IMR-90 (cell line): ENCODE measurements around the gene B4GALNT3. TPM values are rescaled to one million over a fixed set of nuclear protein-coding genes. Genes with fewer than 3 reads are reported as not detected.

Experiments
- ATAC-seq: fragments of 200-7000 bp; cut with Tn5 transposase; 2 replicates; pipeline ENCODE4 v1.9.1; 2020; ENCODE audit warnings: low read depth, mild to moderate bottlenecking, moderate library complexity
- BruUV-seq: library from RNA; stranded (reverse); fragments of 400-500 nt; replicated peaks from 2 replicates; lab custom pipeline; 2021; lab: Mats Ljungman, UMichigan
- CTCF ChIA-PET: fragments of 300-600 bp; formaldehyde crosslinking; extraction: SDS; loops from one replicate; lab custom pipeline; 2021; ENCODE audit warnings: antibody characterized with exemption; lab: Yijun Ruan, JAX
- POLR2A ChIA-PET: fragments of 300-600 bp; sonication (Branson Sonifier 250); formaldehyde crosslinking; loops from one replicate; lab custom pipeline; 2022; ENCODE audit warnings: antibody characterized with exemption; ENCODE audit not compliant: unreplicated experiment; lab: Charles Lee
- DNase-seq: peaks from one replicate; pipeline ENCODE4 v3.0.0; 2013
- H2AFZ ChIP-seq: replicated peaks from 2 replicates; pipeline ENCODE3; 2013; ENCODE audit warnings: low read length, mild to moderate bottlenecking; ENCODE audit not compliant: poor library complexity
- H2AK5ac ChIP-seq: 2 replicates; pipeline ENCODE4 v1.6.1; 2013; ENCODE audit warnings: low read depth, low read length, inconsistent platforms
- H2AK9ac ChIP-seq: replicated peaks from 2 replicates; pipeline ENCODE3; 2013; ENCODE audit warnings: mild to moderate bottlenecking, low read depth, low read length, moderate library complexity; ENCODE audit not compliant: poor library complexity
- H2BK120ac ChIP-seq: 2 replicates; pipeline ENCODE4 v1.6.1; 2013; ENCODE audit warnings: low read depth, low read length, inconsistent platforms
- H2BK15ac ChIP-seq: 3 replicates; pipeline ENCODE4 v1.6.1; 2013; ENCODE audit warnings: low read depth, low read length, inconsistent platforms
- H2BK20ac ChIP-seq: 2 replicates; pipeline ENCODE4 v1.6.1; 2013; ENCODE audit warnings: low read depth, mild to moderate bottlenecking, inconsistent platforms, low read length, moderate library complexity
- H2BK5ac ChIP-seq: 2 replicates; pipeline ENCODE4 v1.6.1; 2013; ENCODE audit warnings: mild to moderate bottlenecking, low read depth, low read length, inconsistent platforms; ENCODE audit not compliant: poor library complexity, severe bottlenecking
- H3K14ac ChIP-seq: replicated peaks from 2 replicates; pipeline ENCODE4 v1.6.1; 2013; ENCODE audit warnings: low read depth, low read length, inconsistent platforms
- H3K18ac ChIP-seq: 2 replicates; pipeline ENCODE4 v1.6.1; 2013; ENCODE audit warnings: low read depth, low read length, control low read depth
- H3K23ac ChIP-seq: 2 replicates; pipeline ENCODE4 v1.6.1; 2013; ENCODE audit warnings: low read depth, low read length, inconsistent platforms
- H3K27ac ChIP-seq: 2 replicates; pipeline ENCODE4 v1.5.1; 2013; ENCODE audit warnings: mild to moderate bottlenecking, control low read depth, low read length; ENCODE audit not compliant: insufficient read depth
- H3K27me3 ChIP-seq: 2 replicates; pipeline ENCODE4 v1.6.1; 2013; ENCODE audit warnings: low read length; ENCODE audit not compliant: control insufficient read depth, insufficient read depth
- H3K36me3 ChIP-seq: 2 replicates; pipeline ENCODE4 v1.6.1; 2013; ENCODE audit warnings: low read length, mixed read lengths; ENCODE audit not compliant: control insufficient read depth, insufficient read depth
- H3K4ac ChIP-seq: 2 replicates; pipeline ENCODE4 v1.6.1; 2013; ENCODE audit warnings: low read depth, low read length, inconsistent platforms
- H3K4me1 ChIP-seq: 2 replicates; pipeline ENCODE4 v1.6.1; 2013; ENCODE audit warnings: low read length, mixed read lengths; ENCODE audit not compliant: control insufficient read depth, insufficient read depth
- H3K4me2 ChIP-seq: 2 replicates; pipeline ENCODE4 v1.6.1; 2013; ENCODE audit warnings: low read depth, mild to moderate bottlenecking, control low read depth, low read length, moderate library complexity
- H3K4me3 ChIP-seq: 2 replicates; pipeline ENCODE4 v1.5.1; 2013; ENCODE audit warnings: low read depth, mild to moderate bottlenecking, control low read depth, low read length, moderate library complexity; ENCODE audit not compliant: insufficient read depth
- H3K56ac ChIP-seq: 2 replicates; pipeline ENCODE4 v1.6.1; 2013; ENCODE audit warnings: low read length, inconsistent platforms; ENCODE audit not compliant: insufficient read depth; ENCODE audit errors: extremely low read depth
- H3K79me1 ChIP-seq, 2 experiments: 2 replicates each; pipeline ENCODE4 v1.6.1; 2013; ENCODE audit warnings: low read length in 2 of 2, inconsistent platforms in 1 of 2, low read depth in 1 of 2
- H3K9ac ChIP-seq: 2 replicates; pipeline ENCODE4 v1.6.1; 2013; ENCODE audit warnings: low read depth, low read length, control low read depth
- H3K9me1 ChIP-seq: 2 replicates; pipeline ENCODE4 v1.6.1; 2013; ENCODE audit warnings: low read length, inconsistent platforms; ENCODE audit not compliant: insufficient read depth
- H3K9me3 ChIP-seq: 2 replicates; pipeline ENCODE4 v1.6.1; 2013; ENCODE audit warnings: low read length; ENCODE audit not compliant: control insufficient read depth, insufficient read depth
- H4K20me1 ChIP-seq: 2 replicates; pipeline ENCODE4 v1.6.1; 2013; ENCODE audit warnings: low read length, inconsistent platforms; ENCODE audit not compliant: insufficient read depth
- H4K5ac ChIP-seq: 2 replicates; pipeline ENCODE4 v1.6.1; 2013; ENCODE audit warnings: mild to moderate bottlenecking, low read depth, low read length, control low read depth
- H4K8ac ChIP-seq, 2 experiments: 2 replicates each; pipeline ENCODE4 v1.6.1; 2013; ENCODE audit warnings: low read depth in 2 of 2, low read length in 2 of 2, control low read depth in 1 of 2, inconsistent platforms in 1 of 2
- H4K91ac ChIP-seq: 2 replicates; pipeline ENCODE4 v1.6.1; 2013; ENCODE audit warnings: low read depth, low read length, inconsistent platforms; ENCODE audit not compliant: insufficient read depth
- BHLHE40 ChIP-seq: fragments of 150-350 bp; IDR thresholded peaks from 2 replicates; pipeline ENCODE4 v1.6.1; 2016; ENCODE audit warnings: mild to moderate bottlenecking, low read depth, low read length
- MAFK ChIP-seq: IDR thresholded peaks from 2 replicates; pipeline ENCODE4 v1.6.1; 2012; ENCODE audit warnings: low read depth, low read length, improper control_type of control experiment
- MXI1 ChIP-seq: IDR thresholded peaks from 2 replicates; pipeline ENCODE4 v1.6.1; 2012; ENCODE audit warnings: low read depth, mild to moderate bottlenecking, low read length, moderate library complexity, borderline replicate concordance
- RAD21 ChIP-seq: IDR thresholded peaks from 2 replicates; pipeline ENCODE4 v1.6.1; 2012; ENCODE audit warnings: low read length, improper control_type of control experiment
- RCOR1 ChIP-seq: IDR thresholded peaks from 2 replicates; pipeline ENCODE4 v1.6.1; 2012; ENCODE audit warnings: mild to moderate bottlenecking, low read length, improper control_type of control experiment; ENCODE audit not compliant: insufficient replicate concordance
- RFX5 ChIP-seq: IDR thresholded peaks from 2 replicates; pipeline ENCODE4 v1.8.0; 2012; ENCODE audit warnings: low read depth, mild to moderate bottlenecking, low read length, moderate library complexity
- WGBS, 2 experiments: methylation state at CpG; one replicate each; pipeline versions ENCODE4 v1.1.5 to v1.1.7; 2013; ENCODE audit warnings: missing lambda C conversion rate in 2 of 2; ENCODE audit not compliant: insufficient read length in 1 of 2; ENCODE audit errors: extremely low coverage in 2 of 2; 5-methylcytosine and 5-hydroxymethylcytosine counted together
- dilution Hi-C: fragments of 300-500 bp; cut with HindIII; formaldehyde crosslinking; loops from one replicate; pipeline ENCODE4 v1.14.3; 2018; ENCODE audit warnings: low sequenced_read_pairs; ENCODE audit not compliant: unreplicated experiment
- in situ Hi-C: fragments of 300-500 bp; cut with MboI; formaldehyde crosslinking; loops from 3 replicates; pipeline ENCODE4 v1.14.3; 2019; ENCODE audit warnings: low sequenced_read_pairs, inconsistent platforms, mixed read lengths
- intact Hi-C: fragments of 100-400 bp; cut with micrococcal nuclease; formaldehyde crosslinking; loops from 2 replicates; pipeline ENCODE4 v1.10.0; 2022
- polyA plus RNA-seq, 3 experiments: library from polyadenylated mRNA; depleted of rRNA; stranded (reverse); fragments of >200 nt; gene quantifications; 2 replicates each; pipeline ENCODE4 v1.2.3, GENCODE V29; 2012; ENCODE audit warnings: low replicate concordance in 1 of 3
- total RNA-seq: library from RNA; depleted of rRNA; stranded (reverse); fragments of >200 nt; gene quantifications from 2 replicates; pipeline ENCODE4 v1.2.3, GENCODE V29; 2012

The B4GALNT3 gene
- total and polyA plus RNA-seq, 2 of the 4 experiments (the other 2 are of a cell fraction), result not detected

GRCh38 chr12:585062-586061 lies 125.6 kb downstream of the B4GALNT3 start:
- H3K9me1 ChIP-seq, result 0 out of 2 replicates have a peak, but pooled peaks cover 3% of the 10 kb centered on the region
- H3K79me1 ChIP-seq, result no peaks in the 10 kb centered on the region
- 76% methylated on average over 7 of the region's 30 CpGs; no CpG with 5 or more reads in 1 of the 2 experiments for WGBS, 2 experiments
- CTCF ChIA-PET, result no interaction called here
- DNase-seq, result no peak
- no peak overlapping the region for H2BK15ac ChIP-seq
- H4K5ac ChIP-seq, result no peak overlapping the region
- no peak overlapping the region for H3K23ac ChIP-seq
- intact Hi-C loops, result no loop called here
- H4K20me1 ChIP-seq, result no peaks in the 10 kb centered on the region
- no peak overlapping the region for H3K56ac ChIP-seq
- no peak overlapping the region for H2AFZ ChIP-seq
- no peak overlapping the region for H4K91ac ChIP-seq
- no peak overlapping the region for H2BK120ac ChIP-seq
- H3K4me3 ChIP-seq, result no peak overlapping the region
- H3K9me3 ChIP-seq, result peaks cover 5% of the 10 kb centered on the region; the same call in 1 of the 2 replicates
- H2BK20ac ChIP-seq, result no peak overlapping the region
- no peak overlapping the region for H3K9ac ChIP-seq
- in situ Hi-C loops, result no loop called here
- TF ChIP-seq MXI1 (no peak), MAFK (no peak), RAD21 (no peak), BHLHE40 (no peak), RFX5 (no peak), RCOR1 (no peak)
- H3K27me3 ChIP-seq, result peaks cover 31% of the 10 kb centered on the region
- no peak overlapping the region for H3K4me2 ChIP-seq
- POLR2A ChIA-PET, result no interaction called here
- no peaks in the 10 kb centered on the region for H3K36me3 ChIP-seq
- no peak overlapping the region for H2AK9ac ChIP-seq
- ATAC-seq, result no peak
- no peak overlapping the region for H3K14ac ChIP-seq
- no peak overlapping the region for H4K8ac ChIP-seq
- H3K27ac ChIP-seq, result no peak overlapping the region
- no peak overlapping the region for H3K4ac ChIP-seq
- H2BK5ac ChIP-seq, result no peak overlapping the region
- H2AK5ac ChIP-seq, result no peak overlapping the region
- dilution Hi-C loops, result no loop called here
- H3K4me1 ChIP-seq, result no peaks in the 10 kb centered on the region
- H3K18ac ChIP-seq, result no peak overlapping the region
- BruUV-seq, result no TSS peak
